HG03135 (cell line): ENCODE measurements around the gene ZRANB1.
A peak's percentile ranks its signal among the peaks of the same experiment; 100 is the strongest.
"Not testable (repeated sequence)": the region's sequence is repeated elsewhere in the genome, so short reads cannot be mapped to it uniquely, and the experiment has no call there.

Source experiments
- ATAC-seq: cut with Tn5 transposase; IDR thresholded peaks from one replicate; pipeline ENCODE4 v1.9.1; 2021; ENCODE audit warnings: mild to moderate bottlenecking, moderate library complexity; ENCODE audit not compliant: unreplicated experiment

Gene ZRANB1

DNA sequence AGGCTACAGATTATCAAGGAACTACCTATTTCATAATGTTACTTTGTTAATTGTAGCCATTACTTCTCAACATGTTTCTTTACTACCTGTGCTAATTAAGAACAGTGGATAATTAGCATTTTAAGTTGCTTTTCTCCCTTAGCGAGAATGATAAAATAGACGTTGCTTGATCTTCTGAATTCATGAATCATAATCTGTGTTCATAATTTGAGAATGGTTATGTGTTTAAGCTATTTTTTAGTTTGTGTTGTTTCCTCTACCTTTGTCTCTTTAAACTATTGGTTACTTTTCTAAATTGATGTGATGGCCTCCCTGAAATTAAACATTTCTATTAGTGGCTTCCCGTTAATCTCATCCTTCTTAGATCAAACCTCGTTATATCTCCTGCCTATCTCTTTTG, at the start of gene ZRANB1:
TSS of gene ZRANB1 (plus strand) at position 301 of the 400 bp plus-strand sequence. CDS start 371 bp downstream, outside the sequence.
- no peak for ATAC-seq

DNA sequence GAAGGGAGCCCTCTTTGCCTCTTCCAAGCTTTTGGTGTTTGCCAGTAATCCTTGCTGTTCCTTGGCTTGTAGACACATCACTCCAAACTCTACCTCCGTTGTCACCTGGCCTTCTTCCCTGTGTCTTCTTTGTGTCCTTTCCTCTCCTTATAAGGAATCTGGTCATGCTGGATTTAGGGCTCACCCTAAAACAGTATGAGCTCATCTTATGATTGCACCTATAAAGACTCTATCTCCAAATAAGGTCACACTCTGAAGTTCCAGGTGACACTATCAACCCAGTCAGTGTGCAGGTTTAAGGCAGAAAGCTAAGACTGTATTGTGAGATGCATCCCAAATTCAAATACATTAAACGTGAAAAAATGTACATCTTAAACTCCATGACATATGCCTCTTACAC, 49.0 kb upstream of the ZRANB1 start:
- no peak for ATAC-seq

GRCh38 chr10:124894569-124895215, 47.2 kb upstream of the ZRANB1 start:
- no peak for ATAC-seq

DNA sequence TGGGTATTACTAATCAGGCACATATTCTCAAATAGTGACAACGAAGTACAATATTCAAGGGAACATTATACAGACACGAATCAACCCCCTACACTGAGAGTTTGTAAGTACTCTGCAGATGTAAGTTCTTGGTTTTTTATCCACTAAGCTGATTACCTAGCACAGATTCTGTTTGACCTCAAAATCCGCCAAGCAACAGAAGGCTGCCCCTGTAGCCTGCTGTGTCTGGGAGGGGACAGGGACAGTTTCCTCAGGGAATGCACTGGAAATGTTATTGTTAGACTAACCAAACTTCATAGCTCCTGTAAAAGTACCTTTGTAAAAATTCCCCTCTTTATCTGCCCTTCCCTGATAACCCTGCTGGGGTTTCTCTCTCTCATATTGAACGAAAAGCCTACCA, 45.2 kb upstream of the ZRANB1 start:
- no peak for ATAC-seq

DNA sequence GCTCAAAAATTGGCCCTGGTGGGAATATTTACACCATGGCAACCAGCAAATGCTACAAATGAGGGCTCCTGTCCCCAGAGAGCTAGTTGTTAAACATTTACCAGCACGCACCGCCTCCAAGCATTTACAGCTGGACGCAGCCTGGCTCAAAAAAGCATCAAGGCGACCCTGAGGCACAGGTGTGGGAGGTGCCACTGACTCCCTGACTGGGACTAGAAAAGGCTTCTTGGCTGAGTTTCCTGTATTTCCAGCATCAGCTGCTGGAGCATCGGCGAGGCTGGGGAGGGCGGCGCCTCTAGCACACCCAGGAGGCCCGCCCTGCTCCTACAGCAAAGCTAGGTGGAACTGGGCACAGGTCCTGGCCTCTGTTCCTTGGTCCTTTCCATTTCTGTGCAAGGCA, 43.5 kb upstream of the ZRANB1 start:
- ATAC-seq = no peak

GRCh38 chr10:124899151-124899550, 42.8 kb upstream of the ZRANB1 start:
- no peak for ATAC-seq

- ATAC-seq = no peak
Observed at GRCh38 chr10:124902462-124902861, 39.5 kb upstream of the ZRANB1 start.

- ATAC-seq = no peak
Observed at GRCh38 chr10:124903111-124903510, 38.8 kb upstream of the ZRANB1 start.

- ATAC-seq = no peak
Observed at GRCh38 chr10:124904796-124905195, 37.1 kb upstream of the ZRANB1 start.

DNA sequence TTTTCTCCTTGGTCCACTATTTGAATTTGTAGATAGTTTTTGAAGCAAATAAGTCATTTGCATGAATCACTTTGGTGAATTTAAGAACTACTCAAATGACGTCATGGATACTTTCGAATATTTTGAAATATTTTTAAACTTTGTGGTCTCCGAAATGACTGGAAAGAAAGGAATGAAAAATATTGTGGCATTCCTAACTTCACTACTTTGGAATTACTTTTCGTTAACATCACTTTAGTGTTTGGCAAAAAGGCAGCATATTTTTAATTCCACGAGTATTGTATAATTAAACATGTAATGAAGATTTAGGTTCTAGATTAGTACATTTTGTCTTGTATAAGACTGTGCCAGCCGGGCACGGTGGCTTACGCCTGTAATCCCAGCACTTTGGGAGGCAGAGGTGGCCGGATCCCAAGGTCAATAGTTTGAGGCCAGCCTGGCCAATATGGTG, 35.3 kb upstream of the ZRANB1 start:
- no peak for ATAC-seq

GRCh38 chr10:124909563-124909962, 32.4 kb upstream of the ZRANB1 start:
- ATAC-seq = no peak

- ATAC-seq = no peak
Observed at GRCh38 chr10:124911124-124912067, 30.5 kb upstream of the ZRANB1 start.

DNA sequence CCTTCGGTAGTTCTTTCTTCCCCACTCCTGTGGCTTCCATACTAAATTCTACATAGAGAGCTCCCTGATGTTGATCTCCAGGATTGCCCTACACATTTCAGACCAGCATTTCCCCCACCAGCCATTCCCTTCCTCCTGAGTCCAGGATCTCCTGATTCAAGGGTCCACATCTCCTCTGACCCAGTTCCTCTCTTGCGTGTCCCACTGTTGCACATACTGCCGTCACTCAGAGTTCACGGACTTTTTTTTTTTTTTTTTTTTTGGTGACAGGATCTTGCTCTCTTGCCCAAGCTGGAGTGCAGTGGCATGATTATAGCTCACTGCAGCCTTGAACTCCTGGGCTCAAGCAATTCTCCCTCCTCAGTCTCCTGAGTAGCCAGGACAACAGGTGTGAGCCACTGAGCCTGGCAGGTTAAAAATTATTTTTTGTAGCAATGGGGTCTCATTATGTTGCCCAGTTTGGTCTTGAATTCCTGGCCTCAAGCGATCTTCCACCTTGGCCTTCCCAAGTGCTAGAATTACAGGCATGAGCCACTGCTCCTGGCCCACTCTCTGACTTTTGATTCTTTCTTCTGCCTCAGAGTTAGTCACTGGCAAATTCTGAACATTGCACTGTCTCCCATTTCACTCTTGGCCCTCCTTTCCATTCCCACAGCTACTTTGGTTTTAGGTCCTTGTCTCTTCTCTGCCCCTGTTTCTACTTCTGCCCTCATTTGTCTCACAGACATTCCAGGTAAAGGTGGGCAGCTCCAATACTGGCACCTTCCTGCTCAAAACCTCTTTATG, 29.6 kb upstream of the ZRANB1 start:
- ATAC-seq = no peak

DNA sequence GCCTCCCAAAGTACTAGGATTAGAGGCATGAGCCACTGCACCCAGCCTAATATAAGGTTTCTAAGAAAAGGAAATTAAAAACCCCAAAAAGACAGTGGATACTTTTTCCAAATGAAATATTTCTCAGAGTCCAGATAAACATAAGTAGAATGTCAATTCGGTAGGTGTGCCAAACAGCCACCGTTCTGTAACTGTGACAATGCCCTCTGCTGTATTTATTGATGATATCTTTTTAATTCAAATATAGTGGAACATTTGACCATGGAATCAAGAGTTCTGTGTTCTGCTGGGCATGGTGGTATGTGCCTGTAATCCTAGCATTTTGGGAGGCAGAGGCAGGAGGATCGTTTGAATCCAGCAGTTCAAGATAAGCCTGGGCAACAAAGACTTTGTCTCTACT, 28.8 kb upstream of the ZRANB1 start:
- no peak for ATAC-seq

DNA sequence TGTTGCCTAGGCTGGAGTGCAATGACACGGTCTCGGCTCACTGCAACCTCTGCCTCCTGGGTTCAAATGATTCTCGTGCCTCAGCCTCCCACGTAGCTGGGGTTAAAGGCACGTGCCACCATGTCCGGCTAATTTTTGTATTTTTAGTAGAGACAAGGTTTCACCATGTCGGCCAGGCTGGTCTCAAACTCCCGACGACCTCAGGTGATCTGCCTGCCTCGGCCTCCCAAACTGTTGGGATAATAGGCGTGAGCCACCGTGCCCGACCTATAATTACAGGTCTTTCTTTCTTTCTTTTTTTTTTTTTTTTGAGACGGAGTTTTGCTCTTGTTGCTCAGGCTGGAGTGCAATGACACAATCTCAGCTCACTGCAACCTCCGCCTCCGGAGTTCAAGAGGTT, 27.5 kb upstream of the ZRANB1 start:
- ATAC-seq = not testable (repeated sequence)

DNA sequence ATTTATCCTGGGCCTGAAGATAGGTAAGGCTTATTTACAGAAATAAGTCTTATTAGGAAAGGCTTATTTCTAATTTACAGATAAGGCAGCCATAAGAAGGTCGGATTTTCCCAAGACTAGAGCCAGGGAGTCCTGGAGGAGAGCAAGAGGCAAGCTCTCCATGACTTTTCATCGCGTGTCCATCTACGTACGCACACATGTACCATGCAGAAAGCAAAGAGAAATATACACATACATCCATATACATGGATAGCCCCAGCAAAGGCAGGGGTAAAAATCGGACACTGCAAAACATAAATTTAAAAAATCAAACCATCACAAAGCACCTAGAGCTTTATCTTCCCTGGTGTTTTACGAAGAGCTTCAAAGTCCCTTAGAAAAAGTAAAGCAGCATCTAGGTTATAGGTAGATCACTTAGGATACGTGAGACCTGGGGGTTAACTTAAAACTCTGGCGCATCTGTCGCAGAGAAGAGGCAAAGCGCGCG, 25.8 kb upstream of the ZRANB1 start:
- peak; percentile 0 for ATAC-seq

GRCh38 chr10:124916585-124917427, 25.1 kb upstream of the ZRANB1 start:
- peak; percentile 96 for ATAC-seq

DNA sequence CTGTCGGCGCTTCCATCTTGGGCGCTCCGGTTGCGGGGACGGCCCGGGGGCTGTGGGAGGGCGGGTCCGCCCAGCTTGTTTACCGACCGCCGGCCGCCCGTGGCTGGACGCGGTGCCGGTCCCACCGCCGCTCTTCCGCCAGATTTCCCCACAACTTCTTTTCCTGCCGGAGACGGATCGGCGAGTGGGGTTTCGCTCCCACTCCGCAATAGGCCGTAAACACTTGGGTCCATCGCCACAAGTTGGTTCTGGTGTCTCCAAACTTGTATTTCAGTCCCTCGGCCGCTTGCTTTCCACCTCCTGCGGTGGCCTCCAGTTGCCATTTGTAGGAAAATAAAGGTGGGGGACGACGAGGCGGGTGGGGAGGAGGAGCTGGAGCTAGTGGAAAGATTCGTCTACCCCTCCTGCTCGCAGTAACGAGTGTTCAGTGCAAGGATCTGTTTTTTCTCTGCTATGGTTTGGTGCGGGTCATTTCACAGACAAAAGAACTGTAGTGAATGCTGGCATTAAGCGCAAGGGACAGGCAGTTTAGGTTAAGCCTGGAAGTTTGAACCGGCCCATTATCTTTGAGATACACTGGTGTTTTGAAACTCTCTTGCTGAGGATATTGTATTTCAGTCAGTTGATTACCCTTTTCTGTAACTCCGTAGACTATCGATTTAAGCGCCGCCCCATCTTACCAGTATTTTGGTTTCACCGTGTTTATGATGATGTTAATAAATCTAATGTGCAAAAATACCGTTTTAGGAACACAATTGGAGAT, 24.3 kb upstream of the ZRANB1 start:
- ATAC-seq = peak; percentile 9

GRCh38 chr10:124918191-124918830, 23.6 kb upstream of the ZRANB1 start:
- no peak for ATAC-seq
